ENCODE results near the gene TMEM94. TPM values are rescaled to one million over a fixed set of nuclear protein-coding genes. Genes with fewer than 3 reads are reported as not detected.

Gene TMEM94
- 42.5 and 51.1 TPM in 2 replicates for total RNA-seq

DNA sequence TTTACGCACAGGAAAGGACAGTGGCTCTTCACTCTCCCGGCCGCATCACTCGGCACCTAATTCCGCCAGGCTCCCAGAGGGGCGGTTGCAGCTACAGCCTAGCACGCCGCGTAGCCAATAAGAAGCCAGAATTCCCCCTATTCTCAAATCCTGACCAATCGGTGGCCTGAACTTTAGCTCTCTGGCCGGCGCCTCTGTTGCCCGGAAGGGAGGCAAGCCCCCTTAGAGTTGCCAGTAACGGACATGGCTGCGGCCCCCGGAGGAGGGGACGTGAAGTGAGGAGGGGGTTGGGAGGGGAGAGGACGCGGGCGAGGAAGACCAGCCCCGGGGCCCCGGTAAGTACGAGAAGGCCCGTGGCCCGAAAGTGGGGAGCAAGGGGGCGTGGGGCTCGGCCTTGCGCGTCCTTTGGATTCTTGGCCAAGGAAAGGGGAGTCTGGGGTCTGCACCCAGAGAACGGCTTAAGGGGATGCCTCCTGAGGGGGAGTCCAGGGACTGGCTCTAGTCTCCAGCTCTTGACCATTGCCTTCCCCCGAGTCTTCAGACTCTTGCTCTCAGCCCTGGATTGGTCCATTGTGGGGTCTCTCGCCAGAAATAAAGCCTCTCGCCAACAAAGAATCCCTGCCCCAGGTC lies at the start of gene TMEM94:
Gene TMEM94, plus strand, starts transcription at position 219 of the 630 bp plus-strand sequence. CDS start 15,271 bp downstream, outside the sequence.

DNA sequence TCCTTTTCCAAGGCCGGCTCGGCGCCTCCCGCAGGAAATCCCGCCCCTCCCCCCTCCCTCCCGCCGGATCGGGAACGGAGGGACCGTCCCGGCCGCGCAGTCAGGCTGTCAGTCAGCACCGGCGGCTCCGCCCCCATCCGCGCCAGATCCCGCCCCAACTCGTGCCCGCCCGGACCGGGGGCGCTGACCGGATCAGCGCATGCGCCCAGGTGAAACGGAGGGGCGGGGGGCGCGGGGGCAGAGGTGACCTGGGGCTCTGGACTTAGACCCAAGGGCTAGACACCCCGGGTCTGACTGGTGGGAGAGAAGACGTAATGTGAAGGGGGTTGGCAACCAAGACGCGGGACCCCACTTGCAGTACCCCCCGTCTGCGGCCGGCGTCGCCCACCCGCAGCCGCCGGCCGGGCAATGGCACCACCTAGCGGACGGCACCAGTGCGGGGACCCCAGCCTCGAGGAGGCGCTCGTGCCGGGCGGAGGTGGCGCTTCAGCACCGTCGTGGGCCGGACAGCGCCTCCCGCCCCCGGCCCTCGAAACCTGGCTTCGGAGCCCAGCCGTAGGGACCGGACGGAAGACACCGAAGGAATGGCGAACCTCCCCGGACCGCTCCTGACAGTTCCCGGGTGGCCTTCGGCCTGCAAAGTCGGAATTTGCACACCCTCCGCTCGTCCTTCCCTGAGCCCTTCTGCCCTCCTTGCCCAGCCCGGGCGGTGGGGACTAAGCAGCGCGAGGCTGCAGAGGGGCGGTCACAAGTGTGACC lies 59.2 kb downstream of the TMEM94 start, which contains the start of gene CASKIN2:
Gene CASKIN2, minus strand, starts transcription at position 42 of the 759 bp plus-strand sequence. CDS start 1,733 bp downstream, outside the sequence.

DNA sequence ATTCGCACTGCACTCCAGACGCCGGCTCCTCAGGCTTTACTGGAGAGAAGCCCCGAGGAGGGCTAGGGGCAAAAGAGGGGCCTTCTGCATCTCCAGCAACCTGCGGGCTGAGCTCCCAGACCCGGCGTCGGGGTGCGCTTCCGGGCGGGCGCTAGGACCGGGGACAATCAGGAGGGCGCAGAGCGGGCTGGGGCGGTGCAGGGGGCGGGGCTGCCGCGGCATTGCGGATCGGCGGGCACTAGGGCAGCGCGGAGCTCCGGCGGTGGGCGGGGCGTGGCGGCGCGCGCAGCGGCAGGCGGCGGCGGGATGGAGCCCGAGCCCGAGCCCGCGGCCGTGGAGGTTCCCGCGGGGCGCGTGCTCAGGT lies 59.8 kb downstream of the TMEM94 start, which contains the start of gene TSEN54:
Gene TSEN54, plus strand, starts transcription at position 274 of the 364 bp plus-strand sequence. Its CDS starts 33 bp downstream, at position 307.

DNA sequence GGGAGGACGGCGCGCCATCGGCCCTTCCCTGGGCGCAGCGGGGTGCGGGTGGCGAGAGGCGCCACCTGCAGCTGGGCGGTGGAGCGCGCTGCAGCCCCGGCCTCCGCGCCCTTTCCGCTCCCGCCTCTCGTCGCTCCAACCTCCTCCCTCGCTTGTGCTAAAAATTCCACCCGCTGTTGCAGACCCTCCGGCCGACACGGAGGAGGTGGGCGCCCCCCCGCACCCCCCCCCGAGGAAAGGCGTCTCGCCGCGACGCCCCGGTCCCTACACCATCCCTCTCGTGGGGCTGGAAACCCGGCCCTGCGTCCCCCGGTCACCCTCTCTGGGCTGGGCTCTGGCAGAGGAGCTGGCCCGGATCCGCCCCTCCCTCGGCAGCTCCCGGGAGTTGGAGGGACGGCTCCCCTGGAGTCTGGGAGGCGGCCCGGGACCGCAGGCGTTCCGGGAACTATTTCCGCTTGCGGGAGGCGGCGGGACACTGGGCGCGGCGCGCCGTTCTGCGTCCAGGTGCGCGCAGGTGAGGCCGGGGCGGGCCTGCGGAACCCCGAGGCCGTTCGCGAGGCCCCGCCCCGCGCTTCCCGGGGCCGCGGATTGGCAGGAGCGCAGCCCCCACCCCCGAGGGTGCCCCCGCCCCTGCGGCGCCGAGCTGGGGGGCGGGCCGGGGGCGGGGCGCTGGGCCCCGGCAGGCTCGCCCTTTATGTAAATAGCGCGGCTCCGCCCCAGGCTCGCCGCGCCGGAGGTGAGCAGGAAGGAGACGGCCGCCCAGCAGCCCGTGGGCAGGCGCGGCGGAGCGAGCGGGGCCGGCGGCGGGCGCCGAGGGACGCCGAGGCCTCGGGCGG lies 68.8 kb downstream of the TMEM94 start, which contains the start of gene LLGL2:
Gene LLGL2, plus strand, starts transcription at position 728 of the 836 bp plus-strand sequence. CDS start 17,730 bp downstream, outside the sequence.

Small RNAs within 50 kb of the gene (small RNA-seq; reads per million reads assigned to genes)
- gene RF00019 (not detected), gene RNU6-938P (not detected)

Other genes starting within 250 kb of the TMEM94 start
- 18.2 and 18.7 TPM in 2 replicates for gene GGA3, start 195.0 kb upstream of the TMEM94 start, total RNA-seq
- 31.6 and 41.5 TPM in 2 replicates for gene MRPS7, start 194.8 kb upstream of the TMEM94 start, total RNA-seq
- 4.9 and 8.3 TPM in 2 replicates for gene MIF4GD, start 185.4 kb upstream of the TMEM94 start, total RNA-seq
- gene SLC25A19, start 167.2 kb upstream of the TMEM94 start, total RNA-seq: 6.2 and 8.4 TPM in 2 replicates
- 72.2 and 86.1 TPM in 2 replicates for gene GRB2, start 51.0 kb upstream of the TMEM94 start, total RNA-seq
- gene CASKIN2, start 58.9 kb downstream of the TMEM94 start, total RNA-seq: 12.2 and 15.9 TPM in 2 replicates
- gene TSEN54, start 59.9 kb downstream of the TMEM94 start, total RNA-seq: 6.8 and 8.3 TPM in 2 replicates
- gene LLGL2, start 69.1 kb downstream of the TMEM94 start, total RNA-seq: 0.24 and 0.32 TPM in 2 replicates
- 4.2 and 7.2 TPM in 2 replicates for gene MYO15B, start 131.2 kb downstream of the TMEM94 start, total RNA-seq
- gene SMIM5, start 176.8 kb downstream of the TMEM94 start, total RNA-seq: 0.16 and 0.24 TPM in 2 replicates
- gene RECQL5, start 210.5 kb downstream of the TMEM94 start, total RNA-seq: 16.5 and 19.5 TPM in 2 replicates
- 63.4 and 70.8 TPM in 2 replicates for gene SAP30BP, start 210.7 kb downstream of the TMEM94 start, total RNA-seq